T-cell (primary cell): Measurements from ENCODE around the gene CDK5RAP2. TPM values are rescaled to one million over a fixed set of nuclear protein-coding genes. Genes with fewer than 3 reads are reported as not detected.

Source experiments
- ATAC-seq, 4 experiments: fragments of 200-7000 bp in 3 of 4; fragments of 150-1000 bp in 1 of 4; cut with Tn5 transposase; replicated peaks in 1 of 4; 1 replicate in 3 of 4; 2 replicates in 1 of 4; pipeline ENCODE4 v1.10.0; 2021; ENCODE audit warnings: moderate library complexity in 3 of 4, mild to moderate bottlenecking in 2 of 4, moderate number of reproducible peaks in 1 of 4
- CTCF ChIA-PET, 2 donors: fragments of 300-600 bp; sonication (Branson Sonifier 250); formaldehyde crosslinking; loops; one replicate each; lab custom pipeline; 2022; ENCODE audit warnings: antibody characterized with exemption in 2 of 2; lab: Charles Lee
- POLR2A ChIA-PET, 2 donors: fragments of 300-600 bp; sonication (Branson Sonifier 250); formaldehyde crosslinking; loops; one replicate each; lab custom pipeline; 2022; ENCODE audit warnings: antibody characterized with exemption in 2 of 2; lab: Charles Lee
- DNase-seq, 35 experiments: peaks; one replicate each; pipeline versions ENCODE4 v3.0.0 to v3.0.0-alpha.2; 2013 to 2023
- H3K27ac ChIP-seq: one replicate; pipeline ENCODE4 v1.5.1; 2013; ENCODE audit warnings: low read length
- H3K27me3 ChIP-seq, 2 experiments: replicated peaks in 1 of 2; 1 replicate in 1 of 2; 2 replicates in 1 of 2; pipeline versions ENCODE4 v1.6.1 to v1.7.0; 2013; ENCODE audit warnings: low read length in 1 of 2, mixed read lengths in 1 of 2; ENCODE audit not compliant: control insufficient read depth in 2 of 2, insufficient read depth in 2 of 2; ENCODE audit errors: extremely low read depth in 1 of 2
- H3K36me3 ChIP-seq, 2 donors: 1 replicate in 1 of 2; 2 replicates in 1 of 2; pipeline versions ENCODE4 v1.6.1 to v1.7.0; 2013; ENCODE audit warnings: low read length in 1 of 2; ENCODE audit not compliant: control insufficient read depth in 2 of 2, insufficient read depth in 1 of 2; ENCODE audit errors: extremely low read depth in 1 of 2
- H3K4me1 ChIP-seq, 2 experiments: 1 replicate in 1 of 2; 2 replicates in 1 of 2; pipeline versions ENCODE4 v1.6.1 to v1.7.0; 2013; ENCODE audit warnings: low read length in 2 of 2, mixed read lengths in 1 of 2; ENCODE audit not compliant: insufficient read depth in 2 of 2, control insufficient read depth in 1 of 2; ENCODE audit errors: extremely low read depth in 1 of 2
- H3K4me3 ChIP-seq, 2 donors: 1 replicate in 1 of 2; 2 replicates in 1 of 2; pipeline versions ENCODE4 v1.5.1 to v1.7.0; 2013; ENCODE audit warnings: mild to moderate bottlenecking in 2 of 2, low read length in 1 of 2, moderate library complexity in 1 of 2; ENCODE audit not compliant: control insufficient read depth in 1 of 2; ENCODE audit errors: extremely low read depth in 1 of 2
- H3K9me3 ChIP-seq: 2 replicates; pipeline ENCODE4 v1.7.0; 2013
- H3K27ac Mint-ChIP-seq, 2 donors: one replicate each; pipeline ENCODE4 v1.8.0; 2020 to 2021; ENCODE audit warnings: mild to moderate bottlenecking in 2 of 2, mixed read lengths in 2 of 2
- H3K27me3 Mint-ChIP-seq, 2 donors: one replicate each; pipeline ENCODE4 v1.8.0; 2021 to 2022; ENCODE audit warnings: mixed read lengths in 2 of 2
- H3K36me3 Mint-ChIP-seq: one replicate; pipeline ENCODE4 v1.8.0; 2021; ENCODE audit warnings: mixed read lengths
- H3K4me1 Mint-ChIP-seq, 3 donors: one replicate each; pipeline ENCODE4 v1.8.0; 2020 to 2022; ENCODE audit warnings: mixed read lengths in 3 of 3, mild to moderate bottlenecking in 1 of 3
- H3K4me3 Mint-ChIP-seq, 3 donors: one replicate each; pipeline ENCODE4 v1.8.0; 2020 to 2022; ENCODE audit warnings: mild to moderate bottlenecking in 3 of 3, mixed read lengths in 3 of 3, moderate library complexity in 3 of 3
- H3K9me3 Mint-ChIP-seq, 3 donors: one replicate each; pipeline ENCODE4 v1.8.0; 2020 to 2022; ENCODE audit warnings: mixed read lengths in 3 of 3
- WGBS: methylation state at CpG from one replicate; pipeline ENCODE4 v1.1.5; 2013; ENCODE audit warnings: missing lambda C conversion rate; ENCODE audit not compliant: insufficient coverage; 5-methylcytosine and 5-hydroxymethylcytosine counted together
- total RNA-seq, 35 experiments: library from RNA in 6 of 35; stranded (reverse) in 6 of 35; fragments of 120-200 nt in 1 of 35; gene quantifications; one replicate each; pipeline versions ENCODE4 v1.2.1 to v1.2.4 and lab custom pipeline; 2013 to 2026

Gene CDK5RAP2
- total RNA-seq, 5 donors from 2014 or later (not counting 1 experiment from before 2014, with no cell fraction given), result 66.3 to 79.8 (median 73.9) TPM

- H3K27me3 ChIP-seq, result no peaks in the 10 kb centered on the region
- DNase-seq (no peak), ATAC-seq (no peak)
- peaks cover 22 to 88% of the 10 kb centered on the region in 2 donors for H3K36me3 ChIP-seq
- H3K4me1 Mint-ChIP-seq, result peaks cover 0 to 7% (median 0%) of the 10 kb centered on the region in 3 donors
- no peak overlapping the region for H3K4me3 ChIP-seq
- H3K27ac Mint-ChIP-seq, result no peak overlapping the region
- H3K4me1 ChIP-seq, result no peaks in the 10 kb centered on the region
- ChIA-PET CTCF (no interaction called here), POLR2A (no interaction called here)
- H3K9me3 ChIP-seq, result no peaks in the 10 kb centered on the region
- no peak overlapping the region for H3K4me3 Mint-ChIP-seq
- no peak overlapping the region for H3K27ac ChIP-seq
- H3K27me3 Mint-ChIP-seq, result no peaks in the 10 kb centered on the region
- H3K36me3 Mint-ChIP-seq, result peaks cover 91% of the 10 kb centered on the region
- no CpG with 5 or more reads among the region's 1 CpG for WGBS
- H3K9me3 Mint-ChIP-seq, result no peaks in the 10 kb centered on the region
Observed at GRCh38 chr9:120528327-120528726, 51.6 kb downstream of the CDK5RAP2 start.

- Mint-ChIP-seq H3K36me3 (peaks cover 88% of the 10 kb centered on the region), H3K27me3 (no peaks in the 10 kb centered on the region), H3K4me3 (no peak overlapping the region), H3K4me1 (no peaks in the 10 kb centered on the region), H3K9me3 (no peaks in the 10 kb centered on the region), H3K27ac (no peak overlapping the region)
- no peaks in the 10 kb centered on the region for H3K4me1 ChIP-seq
- no peaks in the 10 kb centered on the region for H3K9me3 ChIP-seq
- peaks cover 22 to 81% of the 10 kb centered on the region in 2 donors for H3K36me3 ChIP-seq
- CTCF ChIA-PET, result no interaction called here
- ATAC-seq, result no peak
- POLR2A ChIA-PET, result no interaction called here
- no peak for DNase-seq
- H3K4me3 ChIP-seq, result no peak overlapping the region
- WGBS, result 100% methylated on average over 3 of the region's 3 CpGs
- no peaks in the 10 kb centered on the region for H3K27me3 ChIP-seq
- no peak overlapping the region for H3K27ac ChIP-seq
Observed at GRCh38 chr9:120526534-120526933, 53.4 kb downstream of the CDK5RAP2 start.

- peaks cover 0 to 5% (median 0%) of the 10 kb centered on the region in 3 donors for H3K4me1 Mint-ChIP-seq
- DNase-seq (no peak), ATAC-seq (no peak)
- H3K9me3 ChIP-seq, result no peaks in the 10 kb centered on the region
- no peaks in the 10 kb centered on the region for H3K4me1 ChIP-seq
- no peak overlapping the region for H3K4me3 Mint-ChIP-seq
- peaks cover 78% of the 10 kb centered on the region for H3K36me3 Mint-ChIP-seq
- no peak overlapping the region for H3K4me3 ChIP-seq
- H3K9me3 Mint-ChIP-seq, result no peaks in the 10 kb centered on the region
- POLR2A ChIA-PET, result no interaction called here
- no peak overlapping the region for H3K27ac Mint-ChIP-seq
- CTCF ChIA-PET, result no interaction called here
- no peak overlapping the region for H3K27ac ChIP-seq
- H3K36me3 ChIP-seq, result peaks cover 22 to 74% of the 10 kb centered on the region in 2 donors
- WGBS, result no CpG with 5 or more reads among the region's 3 CpGs
- no peaks in the 10 kb centered on the region for H3K27me3 Mint-ChIP-seq
- H3K27me3 ChIP-seq, result no peaks in the 10 kb centered on the region
Observed at GRCh38 chr9:120524863-120525262, 55.1 kb downstream of the CDK5RAP2 start.

- no peaks in the 10 kb centered on the region for H3K9me3 ChIP-seq
- H3K4me1 ChIP-seq, result no peaks in the 10 kb centered on the region
- CTCF ChIA-PET, result no interaction called here
- H3K36me3 Mint-ChIP-seq, result peaks cover 76% of the 10 kb centered on the region
- peaks cover 0 to 5% (median 0%) of the 10 kb centered on the region in 3 donors for H3K4me1 Mint-ChIP-seq
- no peaks in the 10 kb centered on the region for H3K9me3 Mint-ChIP-seq
- no peak overlapping the region for H3K4me3 Mint-ChIP-seq
- H3K27ac ChIP-seq, result no peak overlapping the region
- ATAC-seq (no peak), DNase-seq (no peak)
- 100% methylated on average over 3 of the region's 3 CpGs for WGBS
- POLR2A ChIA-PET, result no interaction called here
- no peaks in the 10 kb centered on the region for H3K27me3 ChIP-seq
- peaks cover 16 to 70% of the 10 kb centered on the region in 2 donors for H3K36me3 ChIP-seq
- no peak overlapping the region for H3K4me3 ChIP-seq
- no peaks in the 10 kb centered on the region for H3K27me3 Mint-ChIP-seq
- no peak overlapping the region for H3K27ac Mint-ChIP-seq
Observed at GRCh38 chr9:120524038-120524437, 55.9 kb downstream of the CDK5RAP2 start.

GRCh38 chr9:120522558-120522957 is 57.4 kb downstream of the CDK5RAP2 start:
- H3K4me1 Mint-ChIP-seq, result peaks cover 0 to 5% (median 0%) of the 10 kb centered on the region in 3 donors
- DNase-seq (no peak), ATAC-seq (no peak)
- POLR2A ChIA-PET, result no interaction called here
- no peak overlapping the region for H3K4me3 Mint-ChIP-seq
- H3K9me3 ChIP-seq, result no peaks in the 10 kb centered on the region
- WGBS, result no CpG with 5 or more reads among the region's 1 CpG
- H3K9me3 Mint-ChIP-seq, result no peaks in the 10 kb centered on the region
- H3K4me1 ChIP-seq, result no peaks in the 10 kb centered on the region
- no peak overlapping the region for H3K27ac Mint-ChIP-seq
- no peaks in the 10 kb centered on the region for H3K27me3 ChIP-seq
- H3K36me3 ChIP-seq, result peaks cover 15 to 68% of the 10 kb centered on the region in 2 donors
- peaks cover 73% of the 10 kb centered on the region for H3K36me3 Mint-ChIP-seq
- H3K4me3 ChIP-seq, result no peak overlapping the region
- no peaks in the 10 kb centered on the region for H3K27me3 Mint-ChIP-seq
- CTCF ChIA-PET, result no interaction called here
- no peak overlapping the region for H3K27ac ChIP-seq

- H3K36me3 Mint-ChIP-seq, result peaks cover 71% of the 10 kb centered on the region
- CTCF ChIA-PET, result interaction anchor here in 1 of 2 donors (0.7 kb wide), 1 partner anchor 691 kb away, joined by 4 read pairs; no protein-coding TSS in a partner anchor
- Histone ChIP-seq H3K4me3 (no peak overlapping the region), H3K27ac (no peak overlapping the region), H3K27me3 (no peaks in the 10 kb centered on the region), H3K9me3 (no peaks in the 10 kb centered on the region), H3K36me3 (peaks cover 15 to 68% of the 10 kb centered on the region in 2 donors), H3K4me1 (no peaks in the 10 kb centered on the region)
- H3K27me3 Mint-ChIP-seq, result no peaks in the 10 kb centered on the region
- POLR2A ChIA-PET, result no interaction called here
- H3K9me3 Mint-ChIP-seq, result no peaks in the 10 kb centered on the region
- H3K27ac Mint-ChIP-seq, result no peak overlapping the region
- DNase-seq (no peak), ATAC-seq (no peak)
- H3K4me3 Mint-ChIP-seq, result no peak overlapping the region
- peaks cover 0 to 5% (median 0%) of the 10 kb centered on the region in 3 donors for H3K4me1 Mint-ChIP-seq
Observed at GRCh38 chr9:120522032-120522431, 57.9 kb downstream of the CDK5RAP2 start.

- H3K36me3 Mint-ChIP-seq, result peaks cover 68% of the 10 kb centered on the region
- WGBS, result no CpG with 5 or more reads among the region's 2 CpGs
- DNase-seq (no peak), ATAC-seq (no peak)
- no peak overlapping the region for H3K4me3 ChIP-seq
- H3K9me3 ChIP-seq, result no peaks in the 10 kb centered on the region
- H3K27ac Mint-ChIP-seq, result no peak overlapping the region
- no peaks in the 10 kb centered on the region for H3K9me3 Mint-ChIP-seq
- no peak overlapping the region for H3K4me3 Mint-ChIP-seq
- CTCF ChIA-PET, result no interaction called here
- no peaks in the 10 kb centered on the region for H3K27me3 Mint-ChIP-seq
- H3K27ac ChIP-seq, result no peak overlapping the region
- no peaks in the 10 kb centered on the region for H3K27me3 ChIP-seq
- H3K4me1 ChIP-seq, result no peaks in the 10 kb centered on the region
- POLR2A ChIA-PET, result no interaction called here
- H3K36me3 ChIP-seq, result peaks cover 12 to 65% of the 10 kb centered on the region in 2 donors
- peaks cover 0 to 5% (median 0%) of the 10 kb centered on the region in 3 donors for H3K4me1 Mint-ChIP-seq
Observed at GRCh38 chr9:120521101-120521500, 58.9 kb downstream of the CDK5RAP2 start.
